GM12875 (cell line): Measurements from ENCODE around the gene PIGK.

Source experiments
- H3K4me3 ChIP-seq: one replicate; pipeline ENCODE4 v1.5.1; 2011; ENCODE audit warnings: low read depth, low read length, control low read depth
- TF ChIP-seq, protein P1 (sequence below): IDR thresholded peaks from 2 replicates; pipeline ENCODE4 v1.5.1; 2011; ENCODE audit warnings: low read depth, mild to moderate bottlenecking, control low read depth, inconsistent platforms, low read length, moderate library complexity, borderline replicate concordance; ENCODE audit not compliant: insufficient read depth

The PIGK gene

DNA sequence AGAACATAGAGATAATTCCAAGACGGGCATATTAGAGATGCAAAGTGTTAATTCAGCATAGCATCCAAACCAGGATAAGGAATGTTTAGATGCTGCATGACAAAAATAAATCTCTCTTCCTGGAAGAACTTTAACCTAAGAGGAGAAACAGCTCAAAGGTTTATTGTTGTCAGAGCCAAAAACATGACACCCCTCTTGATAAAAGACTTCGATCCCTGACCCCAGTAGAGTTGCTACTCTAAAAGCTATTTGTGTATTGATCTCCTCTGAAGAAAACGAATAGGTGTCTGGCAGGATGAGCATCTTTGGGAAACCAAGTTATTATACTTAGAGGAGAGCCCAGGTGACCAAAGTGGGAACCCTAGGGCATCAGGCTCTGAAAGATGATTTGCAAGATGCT, 158.1 kb downstream of the PIGK start:
- TF ChIP-seq, protein P1, sequence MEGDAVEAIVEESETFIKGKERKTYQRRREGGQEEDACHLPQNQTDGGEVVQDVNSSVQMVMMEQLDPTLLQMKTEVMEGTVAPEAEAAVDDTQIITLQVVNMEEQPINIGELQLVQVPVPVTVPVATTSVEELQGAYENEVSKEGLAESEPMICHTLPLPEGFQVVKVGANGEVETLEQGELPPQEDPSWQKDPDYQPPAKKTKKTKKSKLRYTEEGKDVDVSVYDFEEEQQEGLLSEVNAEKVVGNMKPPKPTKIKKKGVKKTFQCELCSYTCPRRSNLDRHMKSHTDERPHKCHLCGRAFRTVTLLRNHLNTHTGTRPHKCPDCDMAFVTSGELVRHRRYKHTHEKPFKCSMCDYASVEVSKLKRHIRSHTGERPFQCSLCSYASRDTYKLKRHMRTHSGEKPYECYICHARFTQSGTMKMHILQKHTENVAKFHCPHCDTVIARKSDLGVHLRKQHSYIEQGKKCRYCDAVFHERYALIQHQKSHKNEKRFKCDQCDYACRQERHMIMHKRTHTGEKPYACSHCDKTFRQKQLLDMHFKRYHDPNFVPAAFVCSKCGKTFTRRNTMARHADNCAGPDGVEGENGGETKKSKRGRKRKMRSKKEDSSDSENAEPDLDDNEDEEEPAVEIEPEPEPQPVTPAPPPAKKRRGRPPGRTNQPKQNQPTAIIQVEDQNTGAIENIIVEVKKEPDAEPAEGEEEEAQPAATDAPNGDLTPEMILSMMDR, result no peak
- H3K4me3 ChIP-seq, result no peak overlapping the region

DNA sequence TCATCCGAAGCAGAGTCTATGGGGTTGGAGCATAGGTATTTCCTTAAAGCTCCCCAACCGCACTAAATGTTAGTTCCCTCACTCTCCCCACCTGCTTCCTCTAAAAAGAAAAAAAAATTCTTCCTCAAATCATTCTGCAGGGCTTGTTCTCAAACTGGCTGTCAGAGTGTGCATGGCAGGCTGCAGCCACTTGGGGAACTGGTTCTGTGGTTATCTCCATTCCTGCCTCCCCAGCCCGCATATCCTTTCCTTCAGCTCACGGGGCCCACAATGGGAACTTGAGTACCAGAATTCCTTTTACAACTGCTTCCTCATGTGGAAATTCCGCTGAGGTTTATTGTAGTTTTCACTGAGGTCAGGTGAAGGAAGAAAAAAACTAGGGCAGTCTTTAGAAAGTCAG, 159.2 kb downstream of the PIGK start:
- TF ChIP-seq, protein P1, result no peak
- H3K4me3 ChIP-seq, result no peak overlapping the region

DNA sequence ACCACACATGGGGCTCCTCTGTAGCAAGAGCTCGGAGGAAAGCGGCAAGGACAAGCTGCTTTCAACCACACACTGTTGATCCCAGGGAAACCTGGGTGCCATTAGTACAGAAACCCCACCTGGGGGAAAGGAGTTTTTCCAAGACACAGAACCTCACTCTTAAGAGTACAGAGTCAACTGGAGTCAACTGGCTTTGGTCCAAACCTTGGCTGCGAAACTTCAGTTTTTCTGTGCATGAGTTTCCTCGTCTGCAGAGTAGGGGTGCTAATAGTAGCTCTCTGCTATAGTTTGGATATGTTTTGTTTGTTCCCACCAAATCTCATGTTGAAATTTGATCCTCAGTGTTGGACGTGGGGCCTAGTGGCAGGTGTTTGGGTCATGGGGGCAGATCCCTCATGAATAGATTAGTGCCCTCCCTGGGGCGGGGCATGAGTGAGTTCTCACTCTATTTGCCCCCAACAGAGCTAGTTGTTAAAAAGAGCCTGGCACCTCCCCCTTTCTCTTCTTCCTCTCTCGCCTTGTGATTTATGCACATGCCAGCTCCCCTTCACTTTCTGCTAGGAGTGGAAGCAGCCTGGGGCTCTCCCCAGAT, 161.1 kb downstream of the PIGK start:
- TF ChIP-seq, protein P1, result no peak
- no peak overlapping the region for H3K4me3 ChIP-seq

DNA sequence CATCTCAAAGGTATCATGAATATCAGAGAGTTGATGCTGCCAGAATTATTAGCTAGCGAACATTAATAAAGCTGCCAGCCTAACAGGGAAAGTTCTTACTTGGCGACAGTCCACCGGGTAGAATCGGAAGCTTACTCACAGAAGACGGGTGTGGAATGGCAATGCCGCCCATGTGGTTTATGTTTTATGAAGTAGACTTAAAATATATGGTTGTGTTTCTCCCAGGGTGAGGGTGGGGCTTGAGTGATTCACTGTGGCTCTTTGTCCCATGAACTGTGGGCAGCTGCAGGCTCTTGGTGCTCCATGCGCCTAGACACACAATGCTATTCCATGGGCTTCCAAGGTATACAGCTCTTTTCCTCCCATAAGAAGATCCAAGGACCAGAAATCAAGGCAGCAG, 162.7 kb downstream of the PIGK start:
- H3K4me3 ChIP-seq, result no peak overlapping the region
- TF ChIP-seq, protein P1, result no peak

DNA sequence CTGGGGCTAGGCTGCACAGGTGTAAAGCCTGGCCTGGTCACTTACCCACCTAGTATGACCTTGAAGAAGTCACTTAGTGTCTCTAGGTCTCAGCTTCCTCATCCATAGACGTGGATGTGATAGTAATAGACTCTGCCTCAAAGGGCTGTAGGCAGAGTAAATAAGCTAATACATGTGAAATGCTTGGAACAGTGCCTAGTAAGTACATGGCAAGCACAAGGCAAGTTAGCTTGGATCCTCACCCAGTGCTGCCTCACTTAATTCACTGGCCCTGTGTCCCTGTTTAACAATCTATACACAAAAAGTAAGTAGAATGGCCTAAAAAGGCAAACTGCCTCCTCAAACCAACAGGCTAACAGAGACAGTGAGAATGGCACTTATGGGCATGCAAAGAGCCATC, 167.8 kb downstream of the PIGK start:
- H3K4me3 ChIP-seq, result no peak overlapping the region
- TF ChIP-seq, protein P1, result no peak

DNA sequence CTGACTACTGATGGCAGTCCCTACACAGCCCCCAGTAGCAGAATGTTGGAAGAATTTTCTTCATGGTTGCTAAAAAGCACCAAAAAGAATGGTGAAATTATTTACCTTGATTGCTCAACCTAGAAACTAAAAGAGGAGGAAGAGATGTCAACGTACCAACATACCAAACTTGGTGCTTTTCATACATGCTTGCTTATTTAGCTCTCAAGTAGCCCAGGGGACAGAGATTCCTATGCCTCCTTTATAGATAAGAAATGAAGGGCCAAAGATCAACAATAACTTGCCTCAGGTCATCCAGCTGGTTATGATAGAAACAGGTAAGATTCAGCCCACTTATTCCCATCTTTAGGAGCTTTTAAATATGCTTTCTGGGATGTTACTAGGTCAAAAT, 170.6 kb downstream of the PIGK start:
- H3K4me3 ChIP-seq, result no peak overlapping the region
- TF ChIP-seq, protein P1, result no peak

DNA sequence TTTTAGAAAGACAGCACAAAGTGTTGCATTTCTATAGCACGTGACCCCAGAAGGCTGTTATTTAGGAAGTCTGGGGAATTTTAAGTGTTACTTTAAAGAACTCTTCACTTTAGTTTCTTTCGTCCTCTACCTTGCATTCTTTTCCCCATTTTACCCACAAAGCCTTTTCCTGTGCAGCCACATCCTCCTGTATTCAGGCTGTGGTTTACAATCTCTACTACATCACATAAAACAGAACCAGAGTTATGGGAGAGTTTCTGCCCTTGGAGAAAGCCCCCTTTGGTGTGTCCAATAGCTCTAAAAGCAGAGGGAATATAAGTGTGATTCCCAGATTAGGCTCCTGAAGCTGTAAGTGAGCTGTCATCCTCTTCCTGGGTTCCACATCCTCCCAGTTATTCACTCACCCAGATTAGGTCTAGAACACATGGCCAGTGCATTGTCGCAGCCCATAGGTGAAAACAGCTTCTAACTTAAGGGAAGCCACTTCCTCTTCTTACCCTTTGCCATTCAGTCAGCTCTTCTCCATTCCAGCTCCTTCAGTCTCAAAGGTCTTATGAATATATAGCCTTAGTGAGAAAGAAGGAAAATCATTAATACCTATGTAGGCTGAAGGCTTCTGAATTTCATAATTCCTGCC, 171.1 kb downstream of the PIGK start:
- no peak overlapping the region for H3K4me3 ChIP-seq
- TF ChIP-seq, protein P1, result no peak
